Testis (tissue), 2 donors: ENCODE measurements around the gene NCOR1.

ENCODE experiments used
- POLR2A ChIP-seq: fragments of 450-650 bp; IDR thresholded peaks from one replicate; pipeline ENCODE4 v1.6.1; 2017; ENCODE audit warnings: antibody characterized with exemption, mild to moderate bottlenecking, moderate library complexity
- TF ChIP-seq, protein P1 (sequence below), 3 experiments: fragments of 450-650 bp in 2 of 3; fragments of 200-600 bp in 1 of 3; sonication (generic) in 1 of 3; IDR thresholded peaks; one replicate each; pipeline ENCODE4 v1.5.1; 2016 to 2019; ENCODE audit warnings: antibody characterized with exemption in 3 of 3, mild to moderate bottlenecking in 2 of 3, moderate library complexity in 1 of 3

- TF ChIP-seq, protein P1, sequence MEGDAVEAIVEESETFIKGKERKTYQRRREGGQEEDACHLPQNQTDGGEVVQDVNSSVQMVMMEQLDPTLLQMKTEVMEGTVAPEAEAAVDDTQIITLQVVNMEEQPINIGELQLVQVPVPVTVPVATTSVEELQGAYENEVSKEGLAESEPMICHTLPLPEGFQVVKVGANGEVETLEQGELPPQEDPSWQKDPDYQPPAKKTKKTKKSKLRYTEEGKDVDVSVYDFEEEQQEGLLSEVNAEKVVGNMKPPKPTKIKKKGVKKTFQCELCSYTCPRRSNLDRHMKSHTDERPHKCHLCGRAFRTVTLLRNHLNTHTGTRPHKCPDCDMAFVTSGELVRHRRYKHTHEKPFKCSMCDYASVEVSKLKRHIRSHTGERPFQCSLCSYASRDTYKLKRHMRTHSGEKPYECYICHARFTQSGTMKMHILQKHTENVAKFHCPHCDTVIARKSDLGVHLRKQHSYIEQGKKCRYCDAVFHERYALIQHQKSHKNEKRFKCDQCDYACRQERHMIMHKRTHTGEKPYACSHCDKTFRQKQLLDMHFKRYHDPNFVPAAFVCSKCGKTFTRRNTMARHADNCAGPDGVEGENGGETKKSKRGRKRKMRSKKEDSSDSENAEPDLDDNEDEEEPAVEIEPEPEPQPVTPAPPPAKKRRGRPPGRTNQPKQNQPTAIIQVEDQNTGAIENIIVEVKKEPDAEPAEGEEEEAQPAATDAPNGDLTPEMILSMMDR (IDR thresholded peaks at IDR 0.05), result no peak
- no peak for TF ChIP-seq POLR2A
Measured at GRCh38 chr17:16007439-16007838, 207.9 kb downstream of the NCOR1 start.
